C4-2B (cell line): ENCODE measurements around the gene PSAP.

Experiments used
- CTCF ChIP-seq: fragments of 450-650 bp; conservative IDR thresholded peaks from 2 replicates; pipeline ENCODE4 v1.5.1; 2017; ENCODE audit warnings: mild to moderate bottlenecking
- ZFX ChIP-seq: fragments of 450-650 bp; IDR thresholded peaks from 2 replicates; pipeline ENCODE4 v1.6.1; 2017

GRCh38 chr10:71817831-71818655, 33.0 kb downstream of the PSAP start:
- TF ChIP-seq CTCF (no peak), ZFX (no peak)
